Measurements from ENCODE around the gene GIPC3. TPM values are rescaled to one million over a fixed set of nuclear protein-coding genes. Genes with fewer than 3 reads are reported as not detected.

GIPC3 gene
- total RNA-seq, 1 donor from 2014 or later = 2.7 TPM

GRCh38 chr19:3591876-3592613 lies 6.8 kb downstream of the GIPC3 start:
- ATAC-seq (peak; percentile 70), DNase-seq (ENCODE audit: missing footprints) (no peak)
- intact Hi-C loops (cut with DNase I) = no loop called here

- intact Hi-C loops (cut with DNase I) = no loop called here
- DNase-seq (ENCODE audit: missing footprints) = no peak
Measured at GRCh38 chr19:3593156-3593555, 7.9 kb downstream of the GIPC3 start.

GRCh38 chr19:3595521-3596061 lies 10.3 kb downstream of the GIPC3 start:
- ATAC-seq (no peak), DNase-seq (ENCODE audit: missing footprints) (no peak)
- intact Hi-C loops (cut with DNase I) = no loop called here

More at GRCh38 chr19:3593156-3593555, 7.9 kb downstream of the GIPC3 start:
- no peak for ATAC-seq

- intact Hi-C loops (cut with DNase I) = no loop called here
- DNase-seq (ENCODE audit: missing footprints) (no peak), ATAC-seq (no peak)
Measured at GRCh38 chr19:3599776-3600187, 14.5 kb downstream of the GIPC3 start.

GRCh38 chr19:3601021-3601420 lies 15.7 kb downstream of the GIPC3 start:
- DNase-seq (ENCODE audit: missing footprints) (no peak), ATAC-seq (no peak)
- intact Hi-C loops (cut with DNase I) = no loop called here

- ATAC-seq (no peak), DNase-seq (ENCODE audit: missing footprints) (no peak)
- intact Hi-C loops (cut with DNase I) = no loop called here
Measured at GRCh38 chr19:3603121-3603811, 18.0 kb downstream of the GIPC3 start.

GRCh38 chr19:3604227-3604986 lies 19.1 kb downstream of the GIPC3 start:
- ATAC-seq = no peak
- no peak for DNase-seq (ENCODE audit: missing footprints)

GRCh38 chr19:3604987-3605343 lies 19.7 kb downstream of the GIPC3 start:
- intact Hi-C loops (cut with DNase I) = no loop called here
- ATAC-seq (no peak), DNase-seq (ENCODE audit: missing footprints) (no peak)

More at GRCh38 chr19:3604227-3604986, 19.1 kb downstream of the GIPC3 start:
- intact Hi-C loops (cut with DNase I) = no loop called here

- no peak for DNase-seq (ENCODE audit: missing footprints)
- ATAC-seq = no peak
- intact Hi-C loops (cut with DNase I) = no loop called here
Measured at GRCh38 chr19:3605361-3605760, 20.1 kb downstream of the GIPC3 start.

- intact Hi-C loops (cut with DNase I) = no loop called here
- DNase-seq (ENCODE audit: missing footprints) (no peak), ATAC-seq (no peak)
Measured at GRCh38 chr19:3605770-3606169, 20.5 kb downstream of the GIPC3 start.

- intact Hi-C loops (cut with DNase I) = no loop called here
- ATAC-seq (no peak), DNase-seq (ENCODE audit: missing footprints) (peak; percentile 68)
Measured at GRCh38 chr19:3606174-3606689, 21.0 kb downstream of the GIPC3 start.

GRCh38 chr19:3606690-3607289 lies 21.5 kb downstream of the GIPC3 start, which contains the start of gene TBXA2R:
TBXA2R (minus strand) TSS chr19:3606875; CDS start chr19:3600634, 6,241 bp downstream.
- ATAC-seq (peak; percentile 73), DNase-seq (ENCODE audit: missing footprints) (peak; percentile 87)
- intact Hi-C loops (cut with DNase I) = no loop called here

GRCh38 chr19:3607303-3608078 lies 22.2 kb downstream of the GIPC3 start:
- intact Hi-C loops (cut with DNase I) = no loop called here
- peak; percentile 77 for DNase-seq (ENCODE audit: missing footprints)
- ATAC-seq = peak; percentile 23

- intact Hi-C loops (cut with DNase I) = no loop called here
- DNase-seq (ENCODE audit: missing footprints) (no peak), ATAC-seq (no peak)
Measured at GRCh38 chr19:3608079-3608641, 22.9 kb downstream of the GIPC3 start.

- no peak for ATAC-seq
- intact Hi-C loops (cut with DNase I) = no loop called here
- no peak for DNase-seq (ENCODE audit: missing footprints)
Measured at GRCh38 chr19:3608750-3609322, 23.6 kb downstream of the GIPC3 start.

- DNase-seq (ENCODE audit: missing footprints) = no peak
- intact Hi-C loops (cut with DNase I) = no loop called here
- no peak for ATAC-seq
Measured at GRCh38 chr19:3609779-3610719, 24.8 kb downstream of the GIPC3 start.

Data from Right ventricle myocardium inferior (tissue), 1 donor.